Keratinocyte (primary cell): ENCODE data around the gene PRCP. TPM values are rescaled to one million over a fixed set of nuclear protein-coding genes. Genes with fewer than 3 reads are reported as not detected.

ENCODE experiments used
- DNase-seq: peaks from one replicate; pipeline ENCODE4 v3.0.0-alpha.2; 2011; ENCODE audit warnings: low read depth, missing footprints, low spot score
- FAIRE-seq: peaks from 2 replicates; lab custom pipeline; 2011; peaks lifted over from hg19 to GRCh38; lab: Jason Lieb, UNC
- H2AFZ ChIP-seq: 2 replicates; pipeline ENCODE4 v1.6.0; 2012; ENCODE audit warnings: low read length, control low read depth, inconsistent platforms; ENCODE audit not compliant: control insufficient read depth
- H3K27ac ChIP-seq: 2 replicates; pipeline ENCODE4 v1.5.1; 2011; ENCODE audit warnings: low read length; ENCODE audit not compliant: control insufficient read depth, insufficient read depth
- H3K27me3 ChIP-seq: 3 replicates; pipeline ENCODE4 v1.6.0; 2011; ENCODE audit warnings: low read length; ENCODE audit not compliant: control insufficient read depth, insufficient read depth; ENCODE audit errors: extremely low read depth
- H3K36me3 ChIP-seq, 2 experiments: 2 replicates in 1 of 2; 3 replicates in 1 of 2; pipeline ENCODE4 v1.5.1; 2011; ENCODE audit warnings: low read length in 2 of 2, mild to moderate bottlenecking in 1 of 2; ENCODE audit not compliant: control insufficient read depth in 2 of 2, insufficient read depth in 2 of 2; ENCODE audit errors: extremely low read depth in 1 of 2
- H3K4me1 ChIP-seq: 3 replicates; pipeline ENCODE4 v1.5.1; 2011; ENCODE audit warnings: low read length; ENCODE audit not compliant: control insufficient read depth, insufficient read depth; ENCODE audit errors: extremely low read depth
- H3K4me2 ChIP-seq: 3 replicates; pipeline ENCODE4 v1.6.0; 2011; ENCODE audit warnings: low read depth, low read length; ENCODE audit not compliant: control insufficient read depth, insufficient read depth; ENCODE audit errors: extremely low read depth
- H3K4me3 ChIP-seq, 3 experiments: fragments of 200-600 bp in 1 of 3; sonication (generic) in 1 of 3; 2 replicates in 2 of 3; 3 replicates in 1 of 3; pipeline ENCODE4 v1.5.1; 2011 to 2016; ENCODE audit warnings: low read length in 3 of 3, mild to moderate bottlenecking in 3 of 3, control low read depth in 2 of 3, inconsistent platforms in 1 of 3, low read depth in 1 of 3, mixed read lengths in 1 of 3, mixed run types in 1 of 3, moderate library complexity in 1 of 3; ENCODE audit not compliant: control insufficient read depth in 2 of 3, insufficient read depth in 2 of 3; ENCODE audit errors: extremely low read depth in 1 of 3
- H3K79me2 ChIP-seq: 2 replicates; pipeline ENCODE4 v1.6.0; 2012; ENCODE audit warnings: low read length; ENCODE audit not compliant: control insufficient read depth, insufficient read depth
- H3K9ac ChIP-seq: 3 replicates; pipeline ENCODE4 v1.6.0; 2011; ENCODE audit warnings: low read length; ENCODE audit not compliant: control insufficient read depth, insufficient read depth; ENCODE audit errors: extremely low read depth
- H3K9me1 ChIP-seq: 3 replicates; pipeline ENCODE4 v1.6.0; 2011; ENCODE audit warnings: low read length; ENCODE audit not compliant: control insufficient read depth, insufficient read depth; ENCODE audit errors: extremely low read depth
- H3K9me3 ChIP-seq: 2 replicates; pipeline ENCODE4 v1.5.1; 2012; ENCODE audit warnings: low read depth, low read length; ENCODE audit not compliant: control insufficient read depth
- H4K20me1 ChIP-seq: 3 replicates; pipeline ENCODE4 v1.6.0; 2011; ENCODE audit warnings: low read length; ENCODE audit not compliant: control insufficient read depth, insufficient read depth; ENCODE audit errors: extremely low read depth
- CTCF ChIP-seq, 3 experiments: IDR thresholded peaks in 1 of 3; conservative IDR thresholded peaks in 1 of 3; optimal IDR thresholded peaks in 1 of 3; 2 replicates in 2 of 3; 3 replicates in 1 of 3; pipeline versions ENCODE3 to v1.5.1; 2011; ENCODE audit warnings: low read length in 3 of 3, mild to moderate bottlenecking in 3 of 3, moderate library complexity in 2 of 3, control low read depth in 1 of 3, inconsistent platforms in 1 of 3; ENCODE audit not compliant: insufficient read depth in 2 of 3; ENCODE audit errors: extremely low read depth in 1 of 3
- EZH2 ChIP-seq: IDR thresholded peaks from one replicate; pipeline ENCODE4 v1.6.1; 2012; ENCODE audit warnings: inconsistent platforms, mild to moderate bottlenecking, low read length, moderate library complexity
- dilution Hi-C: fragments of 300-500 bp; cut with MboI; formaldehyde crosslinking; loops from one replicate; pipeline ENCODE4 v1.7.0; 2020; ENCODE audit warnings: low sequenced_read_pairs; ENCODE audit not compliant: extremely low pct_ligation_motif_present
- polyA plus RNA-seq, 5 experiments: library from polyadenylated mRNA; depleted of rRNA in 3 of 5; stranded (reverse) in 3 of 5; stranded (forward) in 1 of 5; unstranded in 1 of 5; fragments of >200 nt; gene quantifications; 1 replicate in 1 of 5; 2 replicates in 3 of 5; 3 replicates in 1 of 5; pipeline versions ENCODE4 v1.2.1 to v1.2.3, GENCODE V29; 2011 to 2012; ENCODE audit warnings: missing spikeins in 2 of 5, low read depth in 1 of 5, low replicate concordance in 1 of 5

The PRCP gene
- polyA plus RNA-seq, 1 donor (not counting 4 experiments of a cell fraction or from before 2014, with no cell fraction given): 43.5 TPM

DNA sequence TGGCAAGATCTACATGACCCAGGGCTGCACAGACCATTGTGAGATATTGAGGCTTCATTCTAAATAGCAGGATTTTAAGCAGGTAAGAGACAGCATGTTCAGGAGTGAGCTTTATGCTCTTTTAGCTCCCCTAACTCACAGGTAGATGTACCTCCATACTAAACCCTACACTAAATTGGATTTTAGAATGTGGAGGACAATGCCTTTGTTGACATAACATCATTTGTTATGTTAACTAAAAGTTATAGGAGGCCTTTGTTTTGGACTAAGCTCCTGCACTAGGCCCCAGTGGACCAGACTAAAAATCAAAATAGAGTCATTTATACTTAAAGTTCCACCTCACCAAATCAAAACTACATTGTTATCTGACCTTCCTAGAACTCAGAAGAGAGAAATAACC is 8.1 kb upstream of the PRCP start:
- no peaks in the 10 kb centered on the region for H3K36me3 ChIP-seq
- FAIRE-seq (no peak), DNase-seq (no peak)
- dilution Hi-C loops: no loop called here
- no peak overlapping the region for H3K4me2 ChIP-seq
- no peaks in the 10 kb centered on the region for H3K9me3 ChIP-seq
- TF ChIP-seq EZH2 (no peak), CTCF (optimal IDR thresholded peaks at IDR 0.05 in 1 of 3, IDR thresholded peaks at IDR 0.05 in 1 of 3, conservative IDR thresholded peaks at IDR 0.05 in 1 of 3; ENCODE audit: extremely low read depth in 1 of 3, insufficient read depth in 2 of 3, low read length in 3 of 3) (no peak)
- no peak overlapping the region for H3K4me3 ChIP-seq
- peaks cover 11% of the 10 kb centered on the region for H3K4me1 ChIP-seq
- H3K79me2 ChIP-seq: peaks cover 32% of the 10 kb centered on the region
- no peak overlapping the region for H3K9ac ChIP-seq
- H3K27me3 ChIP-seq: no peaks in the 10 kb centered on the region
- no peaks in the 10 kb centered on the region for H4K20me1 ChIP-seq
- H3K27ac ChIP-seq: no peak overlapping the region
- no peaks in the 10 kb centered on the region for H3K9me1 ChIP-seq
- no peak overlapping the region for H2AFZ ChIP-seq

GRCh38 chr11:82907371-82907770 is 7.1 kb upstream of the PRCP start:
- Histone ChIP-seq H3K79me2 (peaks cover 41% of the 10 kb centered on the region), H3K36me3 (no peaks in the 10 kb centered on the region), H3K9me3 (no peaks in the 10 kb centered on the region), H4K20me1 (no peaks in the 10 kb centered on the region), H3K4me3 (no peak overlapping the region), H3K9ac (no peak overlapping the region), H3K9me1 (no peaks in the 10 kb centered on the region), H3K27ac (no peak overlapping the region), H3K27me3 (no peaks in the 10 kb centered on the region), H3K4me1 (peaks cover 16% of the 10 kb centered on the region), H3K4me2 (no peak overlapping the region), H2AFZ (no peak overlapping the region)
- FAIRE-seq: no peak
- no peak for DNase-seq
- dilution Hi-C loops: no loop called here
- TF ChIP-seq CTCF (optimal IDR thresholded peaks at IDR 0.05 in 1 of 3, IDR thresholded peaks at IDR 0.05 in 1 of 3, conservative IDR thresholded peaks at IDR 0.05 in 1 of 3; ENCODE audit: extremely low read depth in 1 of 3, insufficient read depth in 2 of 3, low read length in 3 of 3): no peak
- TF ChIP-seq EZH2: no peak
